CD14-positive monocyte (primary cell): ENCODE data around the gene SIGMAR1. TPM values are rescaled to one million over a fixed set of nuclear protein-coding genes. Genes with fewer than 3 reads are reported as not detected.

Experiments used
- DNase-seq, 3 donors: peaks; one replicate each; pipeline ENCODE4 v3.0.0-alpha.2; 2011 to 2022
- H2AFZ ChIP-seq: 2 replicates; pipeline ENCODE4 v1.6.0; 2012; ENCODE audit warnings: mild to moderate bottlenecking, low read depth, low read length, inconsistent platforms; ENCODE audit not compliant: insufficient read depth, poor library complexity, severe bottlenecking
- H3K27ac ChIP-seq, 2 donors: 1 replicate in 1 of 2; 2 replicates in 1 of 2; pipeline ENCODE4 v1.5.1; 2012 to 2013; ENCODE audit warnings: low read length in 2 of 2, control low read depth in 1 of 2, inconsistent platforms in 1 of 2, low read depth in 1 of 2, mild to moderate bottlenecking in 1 of 2
- H3K27me3 ChIP-seq, 2 donors: one replicate each; pipeline versions ENCODE4 v1.6.0 to v1.6.1; 2011 to 2013; ENCODE audit warnings: low read length in 2 of 2; ENCODE audit not compliant: control insufficient read depth in 2 of 2, insufficient read depth in 2 of 2
- H3K36me3 ChIP-seq, 2 donors: replicated peaks in 1 of 2; 1 replicate in 1 of 2; 2 replicates in 1 of 2; pipeline versions ENCODE4 v1.5.1 to v1.6.1; 2012 to 2013; ENCODE audit warnings: low read length in 2 of 2, control low read depth in 1 of 2, inconsistent platforms in 1 of 2, mild to moderate bottlenecking in 1 of 2; ENCODE audit not compliant: insufficient read depth in 2 of 2, control insufficient read depth in 1 of 2
- H3K4me1 ChIP-seq, 2 donors: 1 replicate in 1 of 2; 2 replicates in 1 of 2; pipeline versions ENCODE4 v1.5.1 to v1.6.1; 2012 to 2013; ENCODE audit warnings: low read length in 2 of 2, control low read depth in 1 of 2, inconsistent platforms in 1 of 2, mild to moderate bottlenecking in 1 of 2, moderate library complexity in 1 of 2; ENCODE audit not compliant: insufficient read depth in 2 of 2, control insufficient read depth in 1 of 2
- H3K4me2 ChIP-seq: replicated peaks from 2 replicates; pipeline ENCODE3; 2012; ENCODE audit warnings: low read length, moderate library complexity, mild to moderate bottlenecking; ENCODE audit not compliant: poor library complexity, severe bottlenecking; ENCODE audit errors: extremely low read depth
- H3K4me3 ChIP-seq, 3 experiments: fragments of 200-600 bp in 1 of 3; sonication (generic) in 1 of 3; replicated peaks in 1 of 3; 1 replicate in 2 of 3; 2 replicates in 1 of 3; pipeline ENCODE4 v1.5.1; 2011 to 2013; ENCODE audit warnings: low read length in 3 of 3, mild to moderate bottlenecking in 3 of 3, control low read depth in 2 of 3, low read depth in 2 of 3, inconsistent platforms in 1 of 3, moderate library complexity in 1 of 3
- H3K79me2 ChIP-seq: 2 replicates; pipeline ENCODE4 v1.6.0; 2012; ENCODE audit warnings: mild to moderate bottlenecking, control low read depth, inconsistent platforms, low read length, moderate library complexity; ENCODE audit not compliant: insufficient read depth
- H3K9ac ChIP-seq: 2 replicates; pipeline ENCODE4 v1.6.0; 2017; ENCODE audit warnings: low read length, mild to moderate bottlenecking; ENCODE audit not compliant: insufficient read depth, poor library complexity, severe bottlenecking
- H3K9me3 ChIP-seq, 2 donors: replicated peaks in 1 of 2; 1 replicate in 1 of 2; 2 replicates in 1 of 2; pipeline versions ENCODE4 v1.5.1 to v1.6.1; 2012 to 2013; ENCODE audit warnings: low read length in 2 of 2, control low read depth in 1 of 2; ENCODE audit not compliant: control insufficient read depth in 1 of 2, insufficient read depth in 1 of 2
- H4K20me1 ChIP-seq: 2 replicates; pipeline ENCODE4 v1.6.0; 2012; ENCODE audit warnings: mild to moderate bottlenecking, low read length, control low read depth, moderate library complexity; ENCODE audit not compliant: insufficient read depth
- H3K27ac Mint-ChIP-seq, 7 donors: one replicate each; pipeline ENCODE4 v1.8.0; 2020; ENCODE audit warnings: mild to moderate bottlenecking in 7 of 7, mixed read lengths in 7 of 7, moderate library complexity in 6 of 7, inconsistent platforms in 2 of 7
- H3K27me3 Mint-ChIP-seq, 3 donors: one replicate each; pipeline ENCODE4 v1.8.0; 2021 to 2022; ENCODE audit warnings: low read depth in 3 of 3, mild to moderate bottlenecking in 3 of 3, mixed read lengths in 3 of 3, moderate library complexity in 3 of 3, inconsistent platforms in 1 of 3
- H3K36me3 Mint-ChIP-seq, 2 donors: one replicate each; pipeline ENCODE4 v1.8.0; 2020; ENCODE audit warnings: mixed read lengths in 2 of 2, inconsistent platforms in 1 of 2, mild to moderate bottlenecking in 1 of 2
- H3K4me1 Mint-ChIP-seq: one replicate; pipeline ENCODE4 v1.8.0; 2020; ENCODE audit warnings: mild to moderate bottlenecking, mixed read lengths
- H3K4me3 Mint-ChIP-seq, 2 donors: one replicate each; pipeline ENCODE4 v1.8.0; 2020; ENCODE audit warnings: mild to moderate bottlenecking in 2 of 2, mixed read lengths in 2 of 2, moderate library complexity in 1 of 2
- H3K9me3 Mint-ChIP-seq, 7 donors: one replicate each; pipeline ENCODE4 v1.8.0; 2020 to 2022; ENCODE audit warnings: mixed read lengths in 7 of 7, mild to moderate bottlenecking in 6 of 7, moderate library complexity in 6 of 7, inconsistent platforms in 2 of 7
- WGBS: methylation state at CpG from one replicate; pipeline ENCODE4 v1.1.5; 2013; ENCODE audit warnings: missing lambda C conversion rate; ENCODE audit not compliant: insufficient coverage; 5-methylcytosine and 5-hydroxymethylcytosine counted together
- intact Hi-C, 2 donors: fragments of 100-400 bp; cut with micrococcal nuclease; formaldehyde crosslinking; loops; one replicate each; pipeline versions ENCODE4 v1.15.0 to v1.15.1; 2023
- polyA plus RNA-seq, 3 donors: library from polyadenylated mRNA; depleted of rRNA in 1 of 3; unstranded in 2 of 3; stranded (reverse) in 1 of 3; fragments of 300-500 nt in 2 of 3; fragments of >200 nt in 1 of 3; fragmentation: Illumina TruSeq in 2 of 3; gene quantifications; 1 replicate in 2 of 3; 2 replicates in 1 of 3; pipeline ENCODE4 v1.2.3, GENCODE V29; 2012 to 2021
- TF ChIP-seq, protein P1 (sequence below): fragments of 200-600 bp; IDR thresholded peaks from one replicate; pipeline ENCODE4 v1.8.0; 2022; ENCODE audit warnings: antibody characterized with exemption, mild to moderate bottlenecking

The SIGMAR1 gene
- polyA plus RNA-seq, 3 donors: 26.6 to 59.6 (median 49.5) TPM

DNA sequence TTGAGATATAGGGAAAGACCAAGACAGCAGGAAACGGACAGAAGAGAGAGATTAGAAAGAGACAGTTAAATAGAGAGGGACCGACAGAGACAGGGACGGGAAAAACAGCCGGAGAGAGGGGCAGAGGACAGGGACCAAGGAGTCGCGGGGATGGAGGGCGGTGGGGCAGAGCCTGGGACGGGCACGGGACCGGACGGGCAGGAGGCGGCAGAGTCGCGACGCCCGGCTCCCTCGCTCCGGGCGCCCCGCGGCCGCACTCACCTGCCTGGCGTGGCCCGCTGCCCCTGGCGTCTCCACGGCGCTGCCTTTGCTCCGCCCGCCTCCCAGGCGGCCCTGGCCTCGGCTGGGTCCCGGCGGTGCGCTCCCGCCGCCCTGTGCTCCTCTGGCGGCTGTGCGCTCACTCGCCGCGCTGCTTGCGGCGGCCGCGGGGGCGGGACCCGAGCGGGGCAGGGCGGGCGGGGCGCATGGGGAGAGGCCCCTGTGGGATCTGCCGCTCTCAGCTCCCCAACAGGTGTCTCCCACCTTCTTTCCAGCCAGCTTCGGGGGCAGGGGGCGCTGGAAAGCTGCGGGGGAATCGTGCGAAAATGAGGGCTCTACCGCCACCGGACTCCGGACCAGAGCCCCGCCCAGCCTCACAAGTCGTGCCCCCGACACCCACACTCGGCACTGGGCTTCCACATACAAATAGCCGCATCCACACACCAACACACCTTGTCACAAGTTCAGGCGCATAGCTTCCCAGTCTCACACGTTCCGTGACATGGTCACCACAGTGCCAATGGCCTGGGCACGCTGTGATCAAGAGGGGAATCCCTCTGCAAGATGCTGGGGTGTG, 8.7 kb downstream of the SIGMAR1 start, which contains the start of gene ARID3C:
Gene ARID3C (minus strand): TSS at position 411 of the 835 bp plus-strand sequence. CDS start 1,052 bp downstream, outside the sequence.
- H4K20me1 ChIP-seq: no peaks in the 10 kb centered on the region
- Mint-ChIP-seq H3K27ac (no peak within 1 kb of the TSS), H3K4me1 (peaks cover 16% of the 10 kb centered on the region), H3K27me3 (peaks cover 76 to 88% (median 86%) of the 10 kb centered on the region in 3 donors), H3K36me3 (peaks cover 2 to 7% of the 10 kb centered on the region in 2 donors), H3K9me3 (peaks cover 0 to 29% (median 5%) of the 10 kb centered on the region in 7 donors), H3K4me3 (peak within 1 kb of the TSS; percentile 70 to 88)
- H2AFZ ChIP-seq: no peak within 1 kb of the TSS
- H3K36me3 ChIP-seq: no peaks in the 10 kb centered on the region
- intact Hi-C loops: no loop called here
- peak within 1 kb of the TSS in 1 of 3 experiments; percentile 29 for H3K4me3 ChIP-seq
- TF ChIP-seq, protein P1, sequence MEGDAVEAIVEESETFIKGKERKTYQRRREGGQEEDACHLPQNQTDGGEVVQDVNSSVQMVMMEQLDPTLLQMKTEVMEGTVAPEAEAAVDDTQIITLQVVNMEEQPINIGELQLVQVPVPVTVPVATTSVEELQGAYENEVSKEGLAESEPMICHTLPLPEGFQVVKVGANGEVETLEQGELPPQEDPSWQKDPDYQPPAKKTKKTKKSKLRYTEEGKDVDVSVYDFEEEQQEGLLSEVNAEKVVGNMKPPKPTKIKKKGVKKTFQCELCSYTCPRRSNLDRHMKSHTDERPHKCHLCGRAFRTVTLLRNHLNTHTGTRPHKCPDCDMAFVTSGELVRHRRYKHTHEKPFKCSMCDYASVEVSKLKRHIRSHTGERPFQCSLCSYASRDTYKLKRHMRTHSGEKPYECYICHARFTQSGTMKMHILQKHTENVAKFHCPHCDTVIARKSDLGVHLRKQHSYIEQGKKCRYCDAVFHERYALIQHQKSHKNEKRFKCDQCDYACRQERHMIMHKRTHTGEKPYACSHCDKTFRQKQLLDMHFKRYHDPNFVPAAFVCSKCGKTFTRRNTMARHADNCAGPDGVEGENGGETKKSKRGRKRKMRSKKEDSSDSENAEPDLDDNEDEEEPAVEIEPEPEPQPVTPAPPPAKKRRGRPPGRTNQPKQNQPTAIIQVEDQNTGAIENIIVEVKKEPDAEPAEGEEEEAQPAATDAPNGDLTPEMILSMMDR: no peak
- peaks cover 0 to 10% of the 10 kb centered on the region in 2 donors for H3K4me1 ChIP-seq
- H3K27me3 ChIP-seq: peaks cover 66 to 83% of the 10 kb centered on the region in 2 donors
- H3K4me2 ChIP-seq: peak within 1 kb of the TSS; percentile 45
- under 1% methylated on average over 66 of the region's 69 CpGs for WGBS
- DNase-seq: no peak
- no peak within 1 kb of the TSS for H3K27ac ChIP-seq
- no peaks in the 10 kb centered on the region for H3K79me2 ChIP-seq
- H3K9me3 ChIP-seq: peaks cover 0 to 26% of the 10 kb centered on the region in 2 donors
- H3K9ac ChIP-seq: no peak within 1 kb of the TSS

DNA sequence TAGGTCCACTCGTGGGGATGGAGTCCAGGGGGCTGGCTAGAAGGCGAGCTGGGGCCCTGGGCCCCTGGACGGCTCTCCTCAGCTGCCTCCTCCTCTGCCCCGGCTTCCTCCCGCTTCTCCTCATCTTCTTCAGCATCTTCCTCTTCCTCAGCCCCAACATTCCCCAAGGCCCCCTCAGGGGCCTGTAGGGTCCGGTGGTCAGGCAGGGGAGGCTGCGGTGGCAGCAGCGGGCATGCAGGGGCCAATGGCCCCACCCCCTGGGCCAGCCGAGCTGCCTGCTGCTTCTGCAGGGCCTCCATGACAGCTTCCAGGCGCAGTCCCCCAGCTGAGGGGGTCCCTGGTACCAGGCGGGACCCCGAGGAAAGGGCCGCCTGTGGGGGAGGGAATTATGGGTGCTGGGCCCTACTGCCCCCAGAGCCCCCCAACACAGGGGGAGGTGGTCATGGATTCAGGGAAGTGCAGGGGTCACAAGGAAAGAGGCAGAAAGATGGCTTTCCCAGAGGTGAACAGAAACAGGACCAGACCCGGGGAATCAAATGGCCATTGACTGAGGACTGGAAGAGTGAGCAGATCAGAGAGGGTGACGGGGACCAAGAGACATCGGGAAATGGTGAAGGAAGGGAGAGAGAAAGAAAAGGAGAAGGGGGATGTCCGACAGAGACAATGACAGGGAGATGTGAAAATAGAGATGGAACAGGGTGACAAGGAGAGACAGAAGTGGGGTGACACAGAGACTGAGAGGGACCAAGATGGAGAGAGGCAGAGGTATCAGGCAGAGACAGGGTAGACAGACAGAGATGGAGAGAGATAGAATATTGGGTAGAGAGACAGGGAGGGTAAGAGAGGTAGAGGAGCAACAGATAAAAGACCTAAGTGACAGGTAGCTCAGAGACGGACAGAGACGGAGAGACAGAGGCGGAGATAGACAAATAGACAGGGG, 9.6 kb downstream of the SIGMAR1 start:
- Histone ChIP-seq H3K4me3 (no peak overlapping the region), H3K79me2 (no peaks in the 10 kb centered on the region), H3K9me3 (peaks cover 0 to 32% of the 10 kb centered on the region in 2 donors), H2AFZ (no peak overlapping the region), H3K4me2 (peak overlapping the region; percentile 45), H3K4me1 (peaks cover 0 to 13% of the 10 kb centered on the region in 2 donors), H3K9ac (no peak overlapping the region), H3K27me3 (peaks cover 73 to 92% of the 10 kb centered on the region in 2 donors), H4K20me1 (no peaks in the 10 kb centered on the region), H3K36me3 (no peaks in the 10 kb centered on the region), H3K27ac (no peak overlapping the region)
- peaks cover 83 to 97% (median 94%) of the 10 kb centered on the region in 3 donors for H3K27me3 Mint-ChIP-seq
- WGBS: 29% methylated on average over 16 of the region's 20 CpGs
- peaks cover 18% of the 10 kb centered on the region for H3K4me1 Mint-ChIP-seq
- intact Hi-C loops: no loop called here
- no peak for DNase-seq
- no peak overlapping the region for H3K27ac Mint-ChIP-seq
- peak overlapping the region; percentile 50 to 88 for H3K4me3 Mint-ChIP-seq
- H3K9me3 Mint-ChIP-seq: peaks cover 0 to 34% (median 9%) of the 10 kb centered on the region in 7 donors
- TF ChIP-seq, protein P1: no peak
- peaks cover 5 to 9% of the 10 kb centered on the region in 2 donors for H3K36me3 Mint-ChIP-seq
